ENCODE measurements around the gene ZNF778.

ZNF778 gene

DNA sequence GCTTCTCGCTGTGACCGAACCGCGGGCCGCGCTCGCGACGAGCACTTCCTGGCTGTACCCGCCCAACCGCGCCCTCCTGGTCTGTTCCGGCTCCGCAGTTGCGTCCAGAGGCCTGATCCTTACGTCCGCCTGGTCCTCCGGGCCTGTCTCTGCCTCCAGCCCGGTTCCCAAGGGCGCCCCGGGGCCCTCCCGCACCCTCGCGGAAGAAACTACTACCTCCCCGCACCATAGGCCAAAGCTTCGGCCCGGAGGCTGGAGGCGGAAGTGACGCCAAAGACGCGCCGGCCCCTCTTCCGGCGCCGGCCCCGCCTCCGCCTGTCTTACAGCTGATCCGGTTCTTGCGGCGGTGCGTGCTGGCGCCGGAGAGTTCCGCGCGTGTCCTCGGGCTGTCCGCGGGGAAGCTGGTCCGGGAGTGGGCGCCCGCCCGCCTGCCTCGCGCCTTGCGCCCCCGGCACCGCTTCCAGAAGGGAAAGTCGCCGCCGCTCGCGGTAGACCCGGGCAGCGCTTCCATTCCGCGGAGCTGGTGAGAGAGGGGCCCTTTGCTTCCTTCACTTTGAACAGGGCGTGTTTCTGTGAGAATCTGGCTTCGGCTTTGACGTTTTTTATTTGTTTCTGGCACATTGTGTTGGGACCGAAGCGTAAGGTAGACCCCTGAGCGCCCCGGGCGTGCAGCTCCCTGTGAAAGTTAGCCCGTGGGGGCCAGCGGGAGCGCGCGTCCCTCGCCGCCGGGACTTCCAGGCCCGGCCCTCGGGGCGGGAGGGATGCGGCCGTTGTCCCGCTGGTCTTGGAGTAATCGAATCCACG is at the start of gene ZNF778:
Gene ZNF778 (plus strand): TSS at position 316 of the 804 bp plus-strand sequence. CDS start 3,425 bp downstream, outside the sequence.
- TF ChIP-seq, protein P1, sequence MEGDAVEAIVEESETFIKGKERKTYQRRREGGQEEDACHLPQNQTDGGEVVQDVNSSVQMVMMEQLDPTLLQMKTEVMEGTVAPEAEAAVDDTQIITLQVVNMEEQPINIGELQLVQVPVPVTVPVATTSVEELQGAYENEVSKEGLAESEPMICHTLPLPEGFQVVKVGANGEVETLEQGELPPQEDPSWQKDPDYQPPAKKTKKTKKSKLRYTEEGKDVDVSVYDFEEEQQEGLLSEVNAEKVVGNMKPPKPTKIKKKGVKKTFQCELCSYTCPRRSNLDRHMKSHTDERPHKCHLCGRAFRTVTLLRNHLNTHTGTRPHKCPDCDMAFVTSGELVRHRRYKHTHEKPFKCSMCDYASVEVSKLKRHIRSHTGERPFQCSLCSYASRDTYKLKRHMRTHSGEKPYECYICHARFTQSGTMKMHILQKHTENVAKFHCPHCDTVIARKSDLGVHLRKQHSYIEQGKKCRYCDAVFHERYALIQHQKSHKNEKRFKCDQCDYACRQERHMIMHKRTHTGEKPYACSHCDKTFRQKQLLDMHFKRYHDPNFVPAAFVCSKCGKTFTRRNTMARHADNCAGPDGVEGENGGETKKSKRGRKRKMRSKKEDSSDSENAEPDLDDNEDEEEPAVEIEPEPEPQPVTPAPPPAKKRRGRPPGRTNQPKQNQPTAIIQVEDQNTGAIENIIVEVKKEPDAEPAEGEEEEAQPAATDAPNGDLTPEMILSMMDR (IDR thresholded peaks at IDR 0.05; ENCODE audit: poor library complexity, severe bottlenecking), result no peak
- Histone ChIP-seq H3K4me3 (ENCODE audit: severe bottlenecking) (peak within 1 kb of the TSS; percentile 67), H3K36me3 (ENCODE audit: low read depth) (peaks cover 21% of the 10 kb centered on the region), H3K9me3 (ENCODE audit: severe bottlenecking) (no peaks in the 10 kb centered on the region), H3K4me1 (ENCODE audit: insufficient read depth, poor library complexity, severe bottlenecking) (peaks cover 8% of the 10 kb centered on the region), H3K27ac (ENCODE audit: poor library complexity, severe bottlenecking) (peak within 1 kb of the TSS; percentile 54), H3K27me3 (ENCODE audit: insufficient read depth, poor library complexity, severe bottlenecking) (no peaks in the 10 kb centered on the region)
- ATAC-seq (ENCODE audit: low read depth) (peak; percentile 87), DNase-seq (ENCODE audit: low spot score) (no peak)

DNA sequence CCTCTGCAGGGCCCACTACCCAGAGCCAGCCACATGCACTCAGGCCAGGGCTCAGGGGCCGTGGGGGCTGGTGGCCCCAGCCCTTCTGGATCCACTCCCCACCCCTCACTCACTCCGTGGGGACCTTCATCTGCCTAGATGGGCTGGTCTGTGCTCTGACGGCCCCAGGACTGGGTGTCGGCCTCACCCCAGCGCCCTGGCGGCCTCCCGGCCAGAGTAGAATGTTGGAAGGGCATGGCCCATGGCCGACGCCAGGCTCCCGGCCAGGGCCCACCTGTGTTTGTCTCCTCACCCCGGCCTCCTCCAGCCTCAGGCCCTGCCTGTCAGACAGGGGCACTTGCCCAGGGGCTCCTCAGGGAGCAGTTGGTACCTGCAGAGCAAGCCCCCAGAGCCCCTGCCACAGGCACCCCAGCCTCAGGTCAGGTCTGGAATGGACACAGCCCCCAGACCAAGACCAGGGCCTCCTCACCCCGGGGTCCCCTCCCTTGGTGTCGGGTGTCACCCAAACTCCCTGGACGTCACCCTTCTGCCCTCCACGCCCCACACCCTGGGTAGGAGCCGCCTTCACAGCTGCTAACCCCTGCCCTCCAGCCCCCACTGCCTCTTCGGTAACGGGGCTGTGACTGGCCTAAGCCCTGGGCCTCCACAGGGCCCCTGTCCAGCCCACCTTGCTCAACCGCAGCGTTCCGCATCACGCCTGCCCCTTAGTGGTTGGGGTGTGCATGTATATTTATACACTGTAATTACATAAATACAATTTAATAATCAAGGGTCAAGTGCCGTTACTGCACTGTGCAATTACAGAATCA is 48.9 kb upstream of the ZNF778 start:
- Histone ChIP-seq H3K27me3 (ENCODE audit: insufficient read depth, poor library complexity, severe bottlenecking) (peaks cover 10% of the 10 kb centered on the region), H3K27ac (ENCODE audit: poor library complexity, severe bottlenecking) (no peak overlapping the region), H3K36me3 (ENCODE audit: low read depth) (no peaks in the 10 kb centered on the region), H3K4me1 (ENCODE audit: insufficient read depth, poor library complexity, severe bottlenecking) (no peaks in the 10 kb centered on the region), H3K4me3 (ENCODE audit: severe bottlenecking) (no peak overlapping the region), H3K9me3 (ENCODE audit: severe bottlenecking) (no peaks in the 10 kb centered on the region)
- ATAC-seq (ENCODE audit: low read depth) (no peak), DNase-seq (ENCODE audit: low spot score) (no peak)
- TF ChIP-seq, protein P1 (IDR thresholded peaks at IDR 0.05; ENCODE audit: poor library complexity, severe bottlenecking), result no peak

DNA sequence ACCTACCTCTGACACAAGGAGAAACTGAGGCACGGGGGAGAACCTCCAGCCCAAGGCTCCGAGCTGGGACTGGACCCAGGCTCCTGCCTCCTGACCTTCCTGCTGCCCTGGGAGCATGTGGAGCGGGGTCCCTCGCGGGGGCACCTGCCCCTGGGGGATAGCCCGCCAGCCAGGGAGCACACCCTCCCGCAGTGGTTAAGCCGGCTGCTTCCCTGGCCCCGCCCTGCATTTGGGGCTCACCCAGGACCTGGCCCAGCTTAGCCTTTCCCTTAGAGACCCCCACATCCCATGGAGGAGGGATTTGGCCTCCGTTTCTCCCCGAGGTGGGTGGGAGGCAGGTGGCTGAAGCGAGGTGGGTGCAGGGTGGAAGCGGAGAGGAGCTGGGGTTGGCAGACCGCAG is 47.7 kb upstream of the ZNF778 start:
- H3K9me3 ChIP-seq (ENCODE audit: severe bottlenecking), result no peaks in the 10 kb centered on the region
- H3K36me3 ChIP-seq (ENCODE audit: low read depth), result no peaks in the 10 kb centered on the region
- H3K27ac ChIP-seq (ENCODE audit: poor library complexity, severe bottlenecking), result no peak overlapping the region
- no peak overlapping the region for H3K4me3 ChIP-seq (ENCODE audit: severe bottlenecking)
- ATAC-seq (ENCODE audit: low read depth) (no peak), DNase-seq (ENCODE audit: low spot score) (no peak)
- H3K27me3 ChIP-seq (ENCODE audit: insufficient read depth, poor library complexity, severe bottlenecking), result peaks cover 10% of the 10 kb centered on the region
- TF ChIP-seq, protein P1 (IDR thresholded peaks at IDR 0.05; ENCODE audit: poor library complexity, severe bottlenecking), result no peak
- no peaks in the 10 kb centered on the region for H3K4me1 ChIP-seq (ENCODE audit: insufficient read depth, poor library complexity, severe bottlenecking)

DNA sequence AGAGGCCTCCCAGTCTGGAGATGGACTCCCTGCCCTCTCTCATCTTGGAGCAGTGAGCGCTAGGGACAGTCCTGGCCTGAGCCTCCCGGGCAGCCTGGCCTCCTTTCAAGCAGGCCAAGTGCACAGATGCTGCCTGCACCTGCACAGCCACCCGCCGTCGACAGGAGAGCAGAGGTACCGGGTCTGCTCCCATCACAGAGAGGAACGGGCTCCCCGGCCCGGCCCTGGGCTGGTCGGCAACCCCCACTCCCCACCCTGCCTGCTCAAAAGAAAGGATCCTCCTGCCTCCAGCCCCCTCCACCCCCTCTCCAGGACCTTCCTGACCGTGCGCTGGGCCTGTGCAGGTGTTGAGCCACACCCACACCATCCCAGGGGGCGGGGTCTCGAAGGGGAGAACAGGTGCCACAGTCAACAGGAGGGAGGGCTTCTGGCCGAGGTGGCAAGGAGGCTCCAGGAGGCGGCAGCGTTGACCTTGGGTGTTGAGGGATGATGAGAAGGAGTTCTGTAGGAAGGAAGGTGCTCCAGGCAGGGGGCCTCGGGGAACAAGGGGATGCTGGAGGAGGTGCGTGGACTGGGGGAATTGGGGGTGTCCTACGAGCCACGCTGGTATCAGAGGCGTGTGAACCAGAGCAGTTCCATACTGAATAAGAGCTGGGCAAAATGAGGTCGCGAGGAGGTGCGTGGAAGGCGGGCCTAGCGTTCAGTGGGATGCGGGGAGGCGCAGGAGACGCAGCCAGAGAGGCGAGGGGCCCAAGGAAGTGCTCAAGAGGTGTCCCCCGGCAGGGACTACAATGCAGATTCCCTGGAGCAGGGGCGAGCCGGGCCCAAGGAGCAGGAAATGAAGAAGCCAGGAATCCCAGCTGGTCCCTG is 46.9 kb upstream of the ZNF778 start:
- no peaks in the 10 kb centered on the region for H3K9me3 ChIP-seq (ENCODE audit: severe bottlenecking)
- peak; percentile 15; the same call in 1 of the 3 replicates for ATAC-seq (ENCODE audit: low read depth)
- no peak overlapping the region for H3K27ac ChIP-seq (ENCODE audit: poor library complexity, severe bottlenecking)
- H3K4me1 ChIP-seq (ENCODE audit: insufficient read depth, poor library complexity, severe bottlenecking), result no peaks in the 10 kb centered on the region
- H3K36me3 ChIP-seq (ENCODE audit: low read depth), result no peaks in the 10 kb centered on the region
- TF ChIP-seq, protein P1 (IDR thresholded peaks at IDR 0.05; ENCODE audit: poor library complexity, severe bottlenecking), result no peak
- no peak overlapping the region for H3K4me3 ChIP-seq (ENCODE audit: severe bottlenecking)
- no peak for DNase-seq (ENCODE audit: low spot score)
- H3K27me3 ChIP-seq (ENCODE audit: insufficient read depth, poor library complexity, severe bottlenecking), result peaks cover 10% of the 10 kb centered on the region
